Measurements from ENCODE around the gene C16orf92. TPM values are rescaled to one million over a fixed set of nuclear protein-coding genes. Genes with fewer than 3 reads are reported as not detected.

Gene C16orf92
- total and polyA plus RNA-seq, 2 of the 13 experiments (the other 11 are each of a cell fraction or from before 2014, with no cell fraction given), result not detected

- TF ChIP-seq ZHX2 (IDR thresholded peaks at IDR 0.05; ENCODE audit: low read depth) (peak; percentile 72; the same call in 1 of the 2 replicates), ZHX2 (CRISPR knock-in tag; IDR thresholded peaks at IDR 0.05; ENCODE audit: borderline replicate concordance) (peak; percentile 69; the same call in 1 of the 2 replicates), SMARCE1 (IDR thresholded peaks at IDR 0.05; ENCODE audit: borderline replicate concordance) (no peak), CREBL2 (CRISPR knock-in tag; IDR thresholded peaks at IDR 0.05; ENCODE audit: borderline replicate concordance) (peak; percentile 90; the same call in 1 of the 2 replicates), CENPT (CRISPR knock-in tag; IDR thresholded peaks at IDR 0.05; ENCODE audit: low read depth) (peak; percentile 76), ZNF441 (CRISPR knock-in tag; IDR thresholded peaks at IDR 0.05; ENCODE audit: borderline replicate concordance) (peak; percentile 65; the same call in 1 of the 2 replicates), THAP9 (CRISPR knock-in tag; IDR thresholded peaks at IDR 0.05; ENCODE audit: borderline replicate concordance) (peak; percentile 92), ZNF281 (CRISPR knock-in tag; IDR thresholded peaks at IDR 0.05; ENCODE audit: borderline replicate concordance) (peak; percentile 53; the same call in 1 of the 2 replicates), KDM5B (CRISPR knock-in tag; IDR thresholded peaks at IDR 0.05; ENCODE audit: borderline replicate concordance) (peak; percentile 98; the same call in 1 of the 2 replicates), ZBTB3 (CRISPR knock-in tag; IDR thresholded peaks at IDR 0.05; ENCODE audit: borderline replicate concordance, low read depth) (no peak), TAF15 (IDR thresholded peaks at IDR 0.05; ENCODE audit: low read depth, low read length, poor library complexity, severe bottlenecking) (peak; percentile 44), SMYD3 (CRISPR knock-in tag; IDR thresholded peaks at IDR 0.05) (peak; percentile 96), ZNF547 (CRISPR knock-in tag; IDR thresholded peaks at IDR 0.05) (peak; percentile 97), ZNF777 (CRISPR knock-in tag; IDR thresholded peaks at IDR 0.05) (peak; percentile 82), RORA (CRISPR knock-in tag; IDR thresholded peaks at IDR 0.05) (no peak), MIXL1 (CRISPR knock-in tag; IDR thresholded peaks at IDR 0.05) (peak; percentile 56; the same call in 1 of the 2 replicates), ZNF260 (CRISPR knock-in tag; IDR thresholded peaks at IDR 0.05; ENCODE audit: borderline replicate concordance, low read depth) (no peak)
Observed at GRCh38 chr16:30052671-30053372, 29.8 kb downstream of the C16orf92 start (continued).
